ENCODE measurements around the gene ZBTB6. TPM values are rescaled to one million over a fixed set of nuclear protein-coding genes. Genes with fewer than 3 reads are reported as not detected.

ZBTB6 gene
- total RNA-seq, 5 donors from 2014 or later (not counting 1 experiment from before 2014, with no cell fraction given), result 3.5 to 14.8 (median 13.4) TPM

DNA sequence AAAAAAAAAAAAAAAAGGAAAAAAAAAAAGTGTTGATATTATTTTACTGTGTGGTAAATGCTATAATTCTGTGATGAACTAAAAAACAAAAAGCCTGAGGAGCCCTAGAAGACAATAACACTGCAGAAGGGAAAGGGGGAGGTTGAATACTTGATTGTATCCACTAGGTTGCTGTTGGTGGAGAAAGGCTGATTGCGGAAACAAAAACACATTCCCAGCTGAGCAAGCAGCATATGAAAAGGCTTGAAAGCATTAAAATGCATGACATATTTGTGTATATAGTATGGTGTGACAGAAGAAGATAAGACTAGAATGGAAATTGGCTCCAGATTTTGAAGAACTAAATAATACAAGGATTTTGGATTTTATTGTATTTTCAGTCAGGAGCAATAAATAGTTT is 36.6 kb upstream of the ZBTB6 start:
- POLR2A ChIA-PET, result no interaction called here
- peaks cover 0 to 7% of the 10 kb centered on the region in 2 donors for H3K36me3 ChIP-seq (ENCODE audit: control insufficient read depth in 2 of 2, extremely low read depth in 1 of 2, insufficient read depth in 1 of 2, low read length in 1 of 2)
- DNase-seq (no peak), ATAC-seq (replicated peaks in 1 of 4) (no peak)
- 100% methylated on average over 1 of the region's 1 CpG for WGBS (ENCODE audit: insufficient coverage)
- no peaks in the 10 kb centered on the region for H3K9me3 Mint-ChIP-seq
- H3K27ac ChIP-seq (ENCODE audit: low read length), result no peak overlapping the region
- H3K27me3 ChIP-seq (replicated peaks in 1 of 2; ENCODE audit: control insufficient read depth in 2 of 2, extremely low read depth in 1 of 2, insufficient read depth in 2 of 2, low read length in 1 of 2), result no peaks in the 10 kb centered on the region
- H3K4me1 Mint-ChIP-seq, result peaks cover 53 to 55% (median 55%) of the 10 kb centered on the region in 3 donors
- H3K27ac Mint-ChIP-seq, result no peak overlapping the region
- H3K4me3 Mint-ChIP-seq, result no peak overlapping the region
- peaks cover 0 to 3% of the 10 kb centered on the region in 2 experiments for H3K4me1 ChIP-seq (ENCODE audit: control insufficient read depth in 1 of 2, extremely low read depth in 1 of 2, insufficient read depth in 2 of 2, low read length in 2 of 2)
- CTCF ChIA-PET, result no interaction called here
- no peaks in the 10 kb centered on the region for H3K9me3 ChIP-seq
- no peak overlapping the region for H3K4me3 ChIP-seq (ENCODE audit: control insufficient read depth in 1 of 2, extremely low read depth in 1 of 2, low read length in 1 of 2)
- peaks cover 25% of the 10 kb centered on the region for H3K36me3 Mint-ChIP-seq
- H3K27me3 Mint-ChIP-seq, result no peaks in the 10 kb centered on the region

- no CpG with 5 or more reads among the region's 3 CpGs for WGBS (ENCODE audit: insufficient coverage)
- Mint-ChIP-seq H3K4me1 (peaks cover 48 to 54% (median 50%) of the 10 kb centered on the region in 3 donors), H3K27ac (no peak overlapping the region), H3K27me3 (no peaks in the 10 kb centered on the region), H3K9me3 (no peaks in the 10 kb centered on the region), H3K36me3 (peaks cover 25% of the 10 kb centered on the region), H3K4me3 (peak overlapping the region in 1 of 3 donors; percentile 3)
- Histone ChIP-seq H3K27ac (ENCODE audit: low read length) (no peak overlapping the region), H3K36me3 (ENCODE audit: control insufficient read depth in 2 of 2, extremely low read depth in 1 of 2, insufficient read depth in 1 of 2, low read length in 1 of 2) (peaks cover 0 to 7% of the 10 kb centered on the region in 2 donors), H3K27me3 (replicated peaks in 1 of 2; ENCODE audit: control insufficient read depth in 2 of 2, extremely low read depth in 1 of 2, insufficient read depth in 2 of 2, low read length in 1 of 2) (no peaks in the 10 kb centered on the region), H3K4me1 (ENCODE audit: control insufficient read depth in 1 of 2, extremely low read depth in 1 of 2, insufficient read depth in 2 of 2, low read length in 2 of 2) (peaks cover 0 to 3% of the 10 kb centered on the region in 2 experiments), H3K9me3 (no peaks in the 10 kb centered on the region), H3K4me3 (ENCODE audit: control insufficient read depth in 1 of 2, extremely low read depth in 1 of 2, low read length in 1 of 2) (no peak overlapping the region)
- ATAC-seq (replicated peaks in 1 of 4) (no peak), DNase-seq (no peak)
- ChIA-PET POLR2A (interaction anchor here in 1 of 2 donors (1.1 kb wide), 2 partner anchors 35 to 44 kb away, joined by 3 to 6 read pairs; partner anchors contain the start of gene ZBTB6), CTCF (no interaction called here)
These were observed 35.2 kb upstream of the ZBTB6 start for GRCh38 chr9:122948313-122948712.

DNA sequence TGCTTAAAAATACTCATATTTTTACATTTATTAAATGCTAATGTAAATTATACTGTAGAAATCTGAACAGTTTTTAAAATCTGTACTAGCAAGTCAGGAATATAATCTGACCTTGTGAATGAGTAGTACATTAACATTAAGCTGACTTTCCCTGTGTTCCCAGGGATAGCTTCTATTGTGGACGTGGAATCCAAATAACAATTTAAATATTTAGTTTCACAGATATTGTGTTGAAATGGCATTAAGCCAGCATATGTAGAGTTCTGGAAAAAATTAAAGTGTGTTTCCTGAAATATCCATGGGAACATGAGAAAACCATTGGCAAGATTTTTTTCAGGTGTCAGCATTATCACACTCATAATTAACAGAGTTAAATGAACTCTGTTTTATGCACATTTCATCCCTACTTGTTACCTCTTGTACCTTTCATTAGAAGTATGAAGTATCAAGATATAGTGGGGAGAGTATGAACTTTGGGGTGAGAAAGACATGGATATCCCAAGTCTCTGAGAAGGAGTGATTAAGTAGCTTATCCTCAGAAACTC is 33.4 kb upstream of the ZBTB6 start:
- H3K4me1 ChIP-seq (ENCODE audit: control insufficient read depth in 1 of 2, extremely low read depth in 1 of 2, insufficient read depth in 2 of 2, low read length in 2 of 2), result peaks cover 7 to 8% of the 10 kb centered on the region in 2 experiments
- no peak overlapping the region for H3K4me3 ChIP-seq (ENCODE audit: control insufficient read depth in 1 of 2, extremely low read depth in 1 of 2, low read length in 1 of 2)
- no peak for DNase-seq
- Mint-ChIP-seq H3K36me3 (peaks cover 25% of the 10 kb centered on the region), H3K27me3 (no peaks in the 10 kb centered on the region), H3K27ac (no peak overlapping the region), H3K4me3 (no peak overlapping the region), H3K9me3 (no peaks in the 10 kb centered on the region), H3K4me1 (peaks cover 57 to 62% (median 61%) of the 10 kb centered on the region in 3 donors)
- POLR2A ChIA-PET, result interaction anchor here in 1 of 2 donors (0.6 kb wide), 1 partner anchor 12 kb away, joined by 3 read pairs; no protein-coding TSS in a partner anchor
- H3K27me3 ChIP-seq (replicated peaks in 1 of 2; ENCODE audit: control insufficient read depth in 2 of 2, extremely low read depth in 1 of 2, insufficient read depth in 2 of 2, low read length in 1 of 2), result no peaks in the 10 kb centered on the region
- peaks cover 0 to 7% of the 10 kb centered on the region in 2 donors for H3K36me3 ChIP-seq (ENCODE audit: control insufficient read depth in 2 of 2, extremely low read depth in 1 of 2, insufficient read depth in 1 of 2, low read length in 1 of 2)
- CTCF ChIA-PET, result interaction anchor here in 1 of 2 donors (1.4 kb wide), 1 partner anchor 15 kb away, joined by 3 read pairs; no protein-coding TSS in a partner anchor
- ATAC-seq (replicated peaks in 1 of 4), result no peak
- WGBS (ENCODE audit: insufficient coverage), result no CpG with 5 or more reads among the region's 1 CpG
- no peaks in the 10 kb centered on the region for H3K9me3 ChIP-seq
- H3K27ac ChIP-seq (ENCODE audit: low read length), result no peak overlapping the region

DNA sequence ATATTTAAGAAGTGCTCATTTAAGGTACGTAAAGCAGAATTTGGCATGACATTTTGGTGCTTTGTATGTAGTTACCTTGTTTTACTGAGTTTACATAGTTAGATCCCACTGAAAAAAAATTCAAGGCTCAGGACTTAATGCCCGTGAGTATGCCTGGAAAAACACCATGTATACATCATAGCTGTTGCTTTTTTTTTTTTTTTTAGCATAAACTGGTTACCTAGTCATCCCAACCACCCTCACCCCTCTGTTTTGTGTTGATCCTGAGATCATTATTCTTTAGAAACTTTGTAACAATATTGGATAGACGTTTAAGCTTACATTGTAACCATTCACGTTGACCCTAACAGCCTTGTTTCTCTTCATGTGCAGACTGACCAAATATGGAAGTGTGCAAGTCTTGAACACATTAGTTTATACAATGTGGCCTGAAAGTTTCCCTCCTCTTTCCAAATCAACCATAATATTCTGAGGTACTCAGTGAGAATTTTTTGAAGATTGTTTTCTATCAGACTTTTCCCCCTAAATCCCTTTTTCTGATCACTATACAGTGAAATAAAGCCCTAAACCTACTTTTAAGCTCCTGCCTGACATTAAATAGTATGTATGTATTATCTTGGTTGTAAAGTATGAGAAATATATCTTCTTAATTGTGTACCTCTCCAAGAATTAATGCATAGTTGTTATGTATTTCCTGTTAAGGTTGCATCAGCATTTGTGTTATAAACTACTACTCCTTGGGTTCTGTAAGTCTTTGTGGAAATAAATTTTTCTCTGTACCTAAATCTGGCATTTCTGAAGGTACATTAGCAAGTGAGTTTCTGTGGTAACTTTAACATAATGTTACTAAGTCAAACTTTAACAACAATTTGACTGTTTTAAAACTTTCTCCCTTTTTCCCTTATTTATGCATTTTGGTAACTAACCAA is 32.1 kb upstream of the ZBTB6 start:
- POLR2A ChIA-PET, result no interaction called here
- Histone ChIP-seq H3K27me3 (replicated peaks in 1 of 2; ENCODE audit: control insufficient read depth in 2 of 2, extremely low read depth in 1 of 2, insufficient read depth in 2 of 2, low read length in 1 of 2) (no peaks in the 10 kb centered on the region), H3K36me3 (ENCODE audit: control insufficient read depth in 2 of 2, extremely low read depth in 1 of 2, insufficient read depth in 1 of 2, low read length in 1 of 2) (peaks cover 0 to 4% of the 10 kb centered on the region in 2 donors), H3K9me3 (no peaks in the 10 kb centered on the region), H3K4me3 (ENCODE audit: control insufficient read depth in 1 of 2, extremely low read depth in 1 of 2, low read length in 1 of 2) (no peak overlapping the region), H3K4me1 (ENCODE audit: control insufficient read depth in 1 of 2, extremely low read depth in 1 of 2, insufficient read depth in 2 of 2, low read length in 2 of 2) (peaks cover 11 to 15% of the 10 kb centered on the region in 2 experiments), H3K27ac (ENCODE audit: low read length) (no peak overlapping the region)
- H3K4me1 Mint-ChIP-seq, result peaks cover 56 to 64% (median 61%) of the 10 kb centered on the region in 3 donors
- H3K4me3 Mint-ChIP-seq, result no peak overlapping the region
- no peak overlapping the region for H3K27ac Mint-ChIP-seq
- H3K9me3 Mint-ChIP-seq, result no peaks in the 10 kb centered on the region
- no peaks in the 10 kb centered on the region for H3K27me3 Mint-ChIP-seq
- CTCF ChIA-PET, result no interaction called here
- DNase-seq (no peak), ATAC-seq (replicated peaks in 1 of 4) (no peak)
- 90% methylated on average over 2 of the region's 4 CpGs for WGBS (ENCODE audit: insufficient coverage)
- H3K36me3 Mint-ChIP-seq, result peaks cover 25% of the 10 kb centered on the region

DNA sequence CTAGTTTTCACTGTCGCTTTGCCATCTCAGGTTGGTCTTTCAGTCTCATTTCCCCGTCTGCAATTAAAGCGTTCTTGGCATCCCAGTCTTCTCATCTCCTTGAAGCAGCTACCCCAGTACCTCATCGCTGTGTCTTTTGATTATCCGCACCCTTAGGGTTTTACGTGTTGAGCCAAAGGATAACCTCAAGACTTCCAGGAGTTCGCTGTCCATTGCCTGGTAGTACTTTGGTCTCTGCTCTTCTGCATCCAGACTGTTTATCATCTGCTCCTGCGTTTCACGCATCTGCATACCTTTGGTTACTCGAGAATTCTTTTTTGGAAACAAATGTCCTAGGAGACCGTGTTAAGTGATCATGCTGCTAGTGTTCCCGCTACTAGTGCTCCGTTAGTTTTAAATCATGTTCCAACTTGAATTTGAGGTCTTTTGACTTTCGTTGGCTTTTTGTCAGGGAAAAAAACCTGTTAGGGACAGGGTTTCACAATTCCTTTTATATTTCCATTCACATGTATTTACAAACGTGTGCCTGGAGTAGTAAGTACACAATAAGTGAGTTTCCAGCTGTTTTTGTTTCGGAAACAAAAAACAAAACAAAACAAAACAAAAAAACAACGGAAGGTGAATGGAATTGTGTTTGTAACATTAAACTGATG is 28.6 kb upstream of the ZBTB6 start:
- H3K36me3 Mint-ChIP-seq, result peaks cover 14% of the 10 kb centered on the region
- H3K27me3 Mint-ChIP-seq, result no peaks in the 10 kb centered on the region
- Histone ChIP-seq H3K27ac (ENCODE audit: low read length) (peak overlapping the region; percentile 75), H3K27me3 (replicated peaks in 1 of 2; ENCODE audit: control insufficient read depth in 2 of 2, extremely low read depth in 1 of 2, insufficient read depth in 2 of 2, low read length in 1 of 2) (no peaks in the 10 kb centered on the region), H3K9me3 (no peaks in the 10 kb centered on the region), H3K36me3 (ENCODE audit: control insufficient read depth in 2 of 2, extremely low read depth in 1 of 2, insufficient read depth in 1 of 2, low read length in 1 of 2) (peaks cover 0 to 18% of the 10 kb centered on the region in 2 donors), H3K4me1 (ENCODE audit: control insufficient read depth in 1 of 2, extremely low read depth in 1 of 2, insufficient read depth in 2 of 2, low read length in 2 of 2) (peaks cover 10 to 16% of the 10 kb centered on the region in 2 experiments), H3K4me3 (ENCODE audit: control insufficient read depth in 1 of 2, extremely low read depth in 1 of 2, low read length in 1 of 2) (peak overlapping the region; percentile 88 to 95)
- H3K4me1 Mint-ChIP-seq, result peaks cover 34 to 43% (median 42%) of the 10 kb centered on the region in 3 donors
- no peak for DNase-seq
- H3K4me3 Mint-ChIP-seq, result peak overlapping the region; percentile 91 to 97 (median 95)
- H3K9me3 Mint-ChIP-seq, result no peaks in the 10 kb centered on the region
- CTCF ChIA-PET, result interaction anchor here (0.5 to 2.6 kb wide), 4 partner anchors 10 to 49 kb away, joined by 3 to 10 read pairs (median 4); partner anchors contain the start of gene ZBTB26 (in 2 of the 2)
- no peak for ATAC-seq (replicated peaks in 1 of 4)
- H3K27ac Mint-ChIP-seq, result peak overlapping the region; percentile 80 to 83
- POLR2A ChIA-PET, result interaction anchor here (0.6 to 2.1 kb wide), 5 partner anchors 10 to 853 kb away, joined by 3 to 23 read pairs (median 8); partner anchors contain the start of genes RC3H2 (in 1 of the 2) and ZBTB26 (in 1 of the 2)
- WGBS (ENCODE audit: insufficient coverage), result 9% methylated on average over 11 of the region's 17 CpGs
